Stomach (tissue), 9 donors: ENCODE data around the gene GCGR. TPM values are rescaled to one million over a fixed set of nuclear protein-coding genes. Genes with fewer than 3 reads are reported as not detected.
"Not testable (repeated sequence)": the region's sequence is repeated elsewhere in the genome, so short reads cannot be mapped to it uniquely, and the experiment has no call there.

Experiments used
- DNase-seq, 2 donors: peaks; one replicate each; pipeline versions ENCODE4 v3.0.0 to v3.0.0-alpha.2; 2013 to 2019
- H3K27ac ChIP-seq, 5 donors: fragments of 200-600 bp in 4 of 5; sonication (generic) in 4 of 5; one replicate each; pipeline ENCODE4 v1.5.1; 2013 to 2019; ENCODE audit warnings: mild to moderate bottlenecking in 1 of 5, moderate library complexity in 1 of 5
- H3K27me3 ChIP-seq, 3 donors: fragments of 200-600 bp; sonication (generic); one replicate each; pipeline ENCODE4 v1.5.1; 2017 to 2019; ENCODE audit warnings: mixed run types in 1 of 3
- H3K36me3 ChIP-seq, 4 donors: fragments of 200-600 bp; sonication (generic); 1 replicate in 3 of 4; 2 replicates in 1 of 4; pipeline ENCODE4 v1.5.1; 2016 to 2019
- H3K4me1 ChIP-seq, 4 donors: fragments of 200-600 bp; sonication (generic); one replicate each; pipeline ENCODE4 v1.5.1; 2016 to 2019
- H3K4me3 ChIP-seq, 4 donors: fragments of 200-600 bp; sonication (generic) in 3 of 4; one replicate each; pipeline ENCODE4 v1.5.1; 2016 to 2019; ENCODE audit warnings: mild to moderate bottlenecking in 1 of 4
- H3K9me3 ChIP-seq, 4 donors: fragments of 200-600 bp; sonication (generic); one replicate each; pipeline ENCODE4 v1.5.1; 2016 to 2019
- EP300 ChIP-seq: sonication (generic); formaldehyde crosslinking; IDR thresholded peaks from one replicate; pipeline ENCODE4 v1.6.1; 2017; ENCODE audit warnings: antibody characterized with exemption
- POLR2A ChIP-seq, 4 donors: fragments of 450-650 bp; IDR thresholded peaks; one replicate each; pipeline ENCODE4 v1.6.1; 2016; ENCODE audit warnings: antibody characterized with exemption in 4 of 4, control low read depth in 2 of 4, mild to moderate bottlenecking in 1 of 4, moderate library complexity in 1 of 4
- POLR2AphosphoS5 ChIP-seq, 3 donors: sonication (generic); formaldehyde crosslinking; IDR thresholded peaks; one replicate each; pipeline ENCODE4 v1.6.1; 2016; ENCODE audit warnings: antibody characterized with exemption in 3 of 3
- WGBS, 5 donors: extraction: QIAGEN DNeasy Blood & Tissue Kit in 3 of 5; methylation state at CpG; one replicate each; pipeline versions ENCODE4 v1.1.5 to v1.1.7; 2013 to 2018; 5-methylcytosine and 5-hydroxymethylcytosine counted together
- intact Hi-C: fragments of 100-400 bp; cut with DNase I; formaldehyde crosslinking; loops from one replicate; pipeline ENCODE4 v1.15.1; 2023; ENCODE audit warnings: low total_unique reads
- polyA plus RNA-seq, 3 donors: library from polyadenylated mRNA; stranded (reverse); fragments of 200-250 nt; gene quantifications; one replicate each; pipeline ENCODE4 v1.2.3, GENCODE V29; 2013
- total RNA-seq, 5 donors: library from RNA; depleted of rRNA; stranded (reverse); fragments of >200 nt; gene quantifications; one replicate each; pipeline versions ENCODE4 v1.1.0 to v1.2.3, GENCODE V29; 2014 to 2016
- TF ChIP-seq, protein P1 (sequence below), 7 experiments: fragments of 450-650 bp in 4 of 7; fragments of 200-600 bp in 3 of 7; sonication (generic) in 3 of 7; IDR thresholded peaks; one replicate each; pipeline ENCODE4 v1.5.1; 2016 to 2019; ENCODE audit warnings: antibody characterized with exemption in 7 of 7, control low read depth in 2 of 7, mild to moderate bottlenecking in 1 of 7
- donor health status: healthy with polysubstance abuse.
- donor health status: Bipolar disorder and iron deficiency.
- donor health status: healthy.

GCGR gene
- total and polyA plus RNA-seq, 8 donors = 0.38 to 0.55 TPM; not detected in 6

DNA sequence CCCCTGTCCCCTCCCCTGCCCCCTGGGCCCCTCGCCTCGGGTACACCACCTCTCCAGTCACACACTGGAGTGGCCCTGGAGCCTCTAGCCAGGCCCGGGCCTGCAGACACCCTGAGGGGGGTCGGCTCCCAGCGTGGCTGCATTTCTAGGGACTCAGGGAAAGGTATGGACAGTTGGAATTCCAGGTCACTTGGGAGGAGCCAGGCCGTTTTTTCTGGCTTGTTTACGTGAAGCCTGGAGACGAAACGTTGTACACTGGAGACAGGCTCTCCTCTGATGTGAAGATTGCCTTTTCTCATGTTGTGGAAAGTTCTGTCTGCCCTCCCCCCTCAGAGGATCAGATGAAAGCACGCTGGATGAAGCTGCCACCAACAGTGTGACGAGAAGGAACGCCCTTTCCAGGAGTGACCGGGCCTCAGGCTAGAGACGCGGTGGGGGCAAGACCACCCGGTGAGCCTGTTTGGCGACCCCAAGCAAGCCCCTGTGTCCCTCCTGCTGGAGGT is 34.9 kb downstream of the GCGR start:
- Histone ChIP-seq H3K4me1 (peaks cover 3 to 18% (median 9%) of the 10 kb centered on the region in 4 donors), H3K27me3 (no peaks in the 10 kb centered on the region), H3K9me3 (no peaks in the 10 kb centered on the region), H3K36me3 (peaks cover 15 to 19% (median 15%) of the 10 kb centered on the region in 4 donors), H3K27ac (no peak overlapping the region), H3K4me3 (no peak overlapping the region)
- 36 to 43% (median 41%) methylated on average over 14 to 17 of the region's 17 CpGs for WGBS, 5 donors
- no peak for TF ChIP-seq EP300
- no peak for TF ChIP-seq POLR2A (IDR thresholded peaks at IDR 0.05)
- TF ChIP-seq POLR2AphosphoS5 (IDR thresholded peaks at IDR 0.05) = no peak
- TF ChIP-seq, protein P1, sequence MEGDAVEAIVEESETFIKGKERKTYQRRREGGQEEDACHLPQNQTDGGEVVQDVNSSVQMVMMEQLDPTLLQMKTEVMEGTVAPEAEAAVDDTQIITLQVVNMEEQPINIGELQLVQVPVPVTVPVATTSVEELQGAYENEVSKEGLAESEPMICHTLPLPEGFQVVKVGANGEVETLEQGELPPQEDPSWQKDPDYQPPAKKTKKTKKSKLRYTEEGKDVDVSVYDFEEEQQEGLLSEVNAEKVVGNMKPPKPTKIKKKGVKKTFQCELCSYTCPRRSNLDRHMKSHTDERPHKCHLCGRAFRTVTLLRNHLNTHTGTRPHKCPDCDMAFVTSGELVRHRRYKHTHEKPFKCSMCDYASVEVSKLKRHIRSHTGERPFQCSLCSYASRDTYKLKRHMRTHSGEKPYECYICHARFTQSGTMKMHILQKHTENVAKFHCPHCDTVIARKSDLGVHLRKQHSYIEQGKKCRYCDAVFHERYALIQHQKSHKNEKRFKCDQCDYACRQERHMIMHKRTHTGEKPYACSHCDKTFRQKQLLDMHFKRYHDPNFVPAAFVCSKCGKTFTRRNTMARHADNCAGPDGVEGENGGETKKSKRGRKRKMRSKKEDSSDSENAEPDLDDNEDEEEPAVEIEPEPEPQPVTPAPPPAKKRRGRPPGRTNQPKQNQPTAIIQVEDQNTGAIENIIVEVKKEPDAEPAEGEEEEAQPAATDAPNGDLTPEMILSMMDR (IDR thresholded peaks at IDR 0.05) = no peak
- intact Hi-C loops = no loop called here
- no peak for DNase-seq

DNA sequence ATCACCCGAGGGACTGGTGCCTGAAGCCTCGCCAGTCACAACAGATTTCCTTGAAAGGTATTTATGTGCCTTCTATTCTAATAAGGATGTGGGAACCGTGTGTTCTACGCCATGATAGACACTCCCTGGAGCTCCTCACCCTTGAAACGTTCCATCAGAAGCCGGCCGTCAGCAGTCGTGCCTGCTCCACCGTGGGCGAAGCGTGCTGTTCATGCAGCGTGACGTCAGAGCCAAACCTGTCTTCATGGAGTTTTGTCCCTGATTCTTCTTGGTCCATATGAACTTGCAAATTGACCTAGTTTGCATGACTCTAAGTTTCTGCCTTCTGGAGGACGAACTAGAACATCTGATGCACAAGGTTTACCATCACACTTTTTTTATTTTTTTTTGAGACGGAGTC is 35.4 kb downstream of the GCGR start:
- H3K36me3 ChIP-seq = peaks cover 20 to 24% (median 20%) of the 10 kb centered on the region in 4 donors
- TF ChIP-seq EP300 (no peak), POLR2AphosphoS5 (IDR thresholded peaks at IDR 0.05) (no peak), POLR2A (IDR thresholded peaks at IDR 0.05) (no peak)
- TF ChIP-seq, protein P1 (IDR thresholded peaks at IDR 0.05) = no peak
- no peak overlapping the region for H3K4me3 ChIP-seq
- WGBS, 5 donors = 73 to 78% (median 76%) methylated on average over 11 to 15 of the region's 15 CpGs
- intact Hi-C loops = no loop called here
- DNase-seq = no peak
- H3K4me1 ChIP-seq = peaks cover 0 to 13% (median 4%) of the 10 kb centered on the region in 4 donors
- no peaks in the 10 kb centered on the region for H3K27me3 ChIP-seq
- no peak overlapping the region for H3K27ac ChIP-seq
- H3K9me3 ChIP-seq = no peaks in the 10 kb centered on the region

DNA sequence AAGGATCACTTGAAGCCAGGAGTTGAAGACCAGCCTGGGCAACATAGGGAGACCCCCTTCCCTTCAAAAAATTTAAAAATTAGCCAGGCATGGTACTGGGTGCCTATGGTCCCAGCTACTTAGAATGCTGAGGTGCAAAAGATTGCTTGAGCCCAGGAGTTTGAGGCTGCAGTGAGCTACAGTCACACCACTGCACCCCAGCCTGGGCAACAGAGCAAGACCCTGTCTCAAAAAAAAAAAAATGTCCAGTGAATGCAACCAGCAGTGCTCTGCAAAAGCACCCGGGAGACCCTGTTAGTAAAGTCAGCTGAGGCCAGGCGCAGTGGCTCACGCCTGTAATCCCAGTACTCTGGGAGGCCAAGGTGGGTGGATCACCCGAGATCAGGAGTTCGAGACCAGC is 36.1 kb downstream of the GCGR start:
- Histone ChIP-seq H3K4me1 (peaks cover 0 to 10% (median 3%) of the 10 kb centered on the region in 4 donors), H3K36me3 (peaks cover 27 to 31% (median 28%) of the 10 kb centered on the region in 4 donors)
- H3K4me3 ChIP-seq, H3K27ac ChIP-seq, intact Hi-C loops, DNase-seq, H3K27me3 ChIP-seq, H3K9me3 ChIP-seq: not testable (repeated sequence)
- 92 to 98% (median 95%) methylated on average over 5 of the region's 5 CpGs for WGBS, 5 donors

DNA sequence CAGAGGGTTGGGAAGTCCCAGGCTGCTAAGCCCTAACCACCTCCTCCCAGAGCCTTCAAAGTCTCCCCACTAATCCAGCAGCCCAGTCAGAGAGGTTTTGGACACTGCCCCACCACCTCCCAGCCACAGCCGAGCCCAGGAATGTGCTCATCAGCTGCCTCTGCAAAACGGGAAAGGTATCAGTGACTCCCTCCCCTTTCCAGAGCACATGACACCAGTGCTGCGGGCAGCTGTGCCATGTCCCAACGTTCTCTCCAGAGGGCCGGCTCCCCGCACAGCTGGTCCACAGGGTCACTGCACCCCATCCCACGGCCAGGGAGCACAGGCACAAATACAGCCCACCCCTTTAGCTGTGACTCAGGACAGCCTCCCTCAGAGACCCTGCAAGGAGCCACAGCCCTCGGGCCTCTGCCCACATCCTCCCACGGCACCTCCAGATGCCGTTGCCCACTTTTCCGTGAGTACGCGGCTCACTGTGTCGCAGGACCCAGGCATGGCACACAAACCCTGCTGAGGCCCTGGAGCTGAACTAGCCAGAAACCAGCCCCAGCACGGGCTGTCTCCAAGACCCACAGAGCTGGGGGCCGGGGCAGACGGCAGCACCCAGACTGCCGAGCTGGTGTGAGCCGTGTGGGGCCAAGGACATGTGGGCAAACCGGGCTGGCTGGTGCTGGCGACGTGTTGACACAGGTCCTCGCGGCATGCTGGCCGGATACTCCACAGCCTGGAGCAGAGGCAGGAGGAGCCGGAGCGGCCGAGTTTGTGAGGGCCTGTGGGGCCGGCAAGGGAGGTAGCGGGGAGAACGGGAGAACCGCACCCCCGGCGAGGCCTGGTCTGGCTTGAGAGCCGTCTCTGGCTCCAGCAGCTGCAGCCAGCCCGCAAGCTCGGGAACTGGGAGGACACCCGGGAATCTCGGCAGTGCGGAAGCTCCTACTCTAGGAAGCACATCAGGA is 37.2 kb downstream of the GCGR start:
- 46 to 63% (median 55%) methylated on average over 29 to 40 of the region's 40 CpGs for WGBS, 5 donors
- TF ChIP-seq, protein P1 (IDR thresholded peaks at IDR 0.05) = no peak
- no peak for TF ChIP-seq POLR2AphosphoS5 (IDR thresholded peaks at IDR 0.05)
- no peak for TF ChIP-seq EP300
- TF ChIP-seq POLR2A (IDR thresholded peaks at IDR 0.05) = no peak
- Histone ChIP-seq H3K27me3 (no peaks in the 10 kb centered on the region), H3K9me3 (no peaks in the 10 kb centered on the region), H3K27ac (no peak overlapping the region), H3K36me3 (peaks cover 38 to 42% (median 38%) of the 10 kb centered on the region in 4 donors), H3K4me3 (no peak overlapping the region), H3K4me1 (peaks cover 0 to 10% (median 3%) of the 10 kb centered on the region in 4 donors)
- intact Hi-C loops = no loop called here
- peak in 1 of 2 donors; percentile 66 for DNase-seq
